NCI-H2171 treated with DMSO at 0.1 percent for 48 hours (cell line): ENCODE results near the gene TMEM61.

ENCODE experiments used
- DNase-seq: peaks from one replicate; lab custom pipeline; 2025; lab: John Stamatoyannopoulos, UW

TMEM61 gene

GRCh38 chr1:55039342-55040082 is 59.1 kb downstream of the TMEM61 start, which contains the start of gene PCSK9:
Gene PCSK9 (plus strand): TSS chr1:55039548. CDS start chr1:55039838, 290 bp downstream.
- DNase-seq: peak; percentile 82

DNA sequence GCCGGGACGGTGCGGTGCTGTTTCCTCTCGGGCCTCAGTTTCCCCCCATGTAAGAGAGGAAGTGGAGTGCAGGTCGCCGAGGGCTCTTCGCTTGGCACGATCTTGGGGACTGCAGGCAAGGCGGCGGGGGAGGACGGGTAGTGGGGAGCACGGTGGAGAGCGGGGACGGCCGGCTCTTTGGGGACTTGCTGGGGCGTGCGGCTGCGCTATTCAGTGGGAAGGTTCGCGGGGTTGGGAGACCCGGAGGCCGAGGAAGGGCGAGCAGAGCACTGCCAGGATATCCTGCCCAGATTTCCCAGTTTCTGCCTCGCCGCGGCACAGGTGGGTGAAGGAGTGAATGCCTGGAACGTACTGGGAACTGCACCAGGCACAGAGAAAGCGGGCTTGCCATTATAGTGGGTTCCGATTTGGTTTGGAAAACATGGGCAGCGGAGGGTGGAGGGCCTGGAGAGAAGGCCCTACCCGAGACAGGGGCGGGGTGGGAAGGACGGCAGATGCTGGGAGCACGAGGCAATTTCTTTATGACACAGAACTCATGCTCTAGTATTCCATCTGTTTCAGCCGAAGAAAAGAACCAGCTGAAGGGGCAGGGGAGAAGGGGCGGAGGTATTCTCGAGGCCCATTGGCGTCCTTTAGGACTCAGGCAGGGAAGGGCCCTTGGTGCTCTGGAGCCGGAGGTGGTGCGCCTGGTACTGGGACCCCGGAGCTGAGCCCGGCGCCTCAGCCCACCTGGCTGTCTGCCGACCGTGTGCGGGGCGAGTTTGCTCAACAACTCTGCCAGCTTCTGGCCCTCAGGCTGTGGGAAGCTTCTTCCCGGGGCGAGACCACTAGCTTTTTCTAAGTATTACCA is 59.9 kb downstream of the TMEM61 start:
- DNase-seq: peak; percentile 79

GRCh38 chr1:55040933-55041494 is 60.6 kb downstream of the TMEM61 start:
- peak; percentile 45 for DNase-seq

DNA sequence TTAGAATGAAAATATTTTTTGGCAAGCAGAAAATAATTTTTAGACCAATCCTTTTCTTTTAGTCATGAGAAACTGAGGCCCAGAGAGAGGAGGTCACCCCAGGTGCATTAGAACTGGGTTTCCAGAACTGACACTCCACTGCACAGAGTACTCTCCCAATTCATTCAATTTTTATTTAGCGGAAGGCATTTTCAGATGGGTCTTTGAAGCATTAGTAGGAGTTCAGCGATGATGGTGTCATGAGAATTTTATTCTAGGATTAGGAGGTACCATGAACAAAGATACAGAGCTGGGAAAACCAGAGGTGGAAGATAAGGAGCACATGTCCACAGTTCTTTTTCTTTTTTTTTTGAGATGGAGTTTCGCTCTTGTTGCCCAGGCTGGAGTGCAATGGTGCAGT is 61.2 kb downstream of the TMEM61 start:
- no peak for DNase-seq
